Cerebellar cortex (tissue), 1 donor: Measurements from ENCODE around the gene CAPZB.

Experiments used
- DNase-seq: peaks from one replicate; pipeline ENCODE4 v3.0.0-alpha.2; 2015; ENCODE audit warnings: low spot score

The CAPZB gene

DNA sequence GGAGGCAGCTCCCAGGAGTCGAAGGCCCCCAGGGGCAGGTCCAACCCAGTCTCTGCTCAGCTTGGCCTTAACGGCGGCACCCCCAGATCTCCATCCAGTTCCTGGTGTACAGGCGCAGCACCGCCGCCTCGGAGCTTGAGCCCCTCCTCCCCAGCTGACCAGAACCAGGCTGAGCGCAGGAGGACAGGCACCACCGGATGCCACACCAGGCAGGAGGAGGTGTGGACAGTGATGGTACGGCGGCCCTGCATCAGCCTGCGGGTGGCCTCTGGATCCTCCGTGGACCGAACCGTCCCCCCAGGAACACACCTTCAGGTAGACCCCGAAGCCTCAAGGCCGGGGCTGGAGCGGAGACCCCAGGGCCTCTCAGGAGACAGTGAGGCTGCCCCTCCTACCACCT lies 156.9 kb downstream of the CAPZB start:
- DNase-seq: no peak

DNA sequence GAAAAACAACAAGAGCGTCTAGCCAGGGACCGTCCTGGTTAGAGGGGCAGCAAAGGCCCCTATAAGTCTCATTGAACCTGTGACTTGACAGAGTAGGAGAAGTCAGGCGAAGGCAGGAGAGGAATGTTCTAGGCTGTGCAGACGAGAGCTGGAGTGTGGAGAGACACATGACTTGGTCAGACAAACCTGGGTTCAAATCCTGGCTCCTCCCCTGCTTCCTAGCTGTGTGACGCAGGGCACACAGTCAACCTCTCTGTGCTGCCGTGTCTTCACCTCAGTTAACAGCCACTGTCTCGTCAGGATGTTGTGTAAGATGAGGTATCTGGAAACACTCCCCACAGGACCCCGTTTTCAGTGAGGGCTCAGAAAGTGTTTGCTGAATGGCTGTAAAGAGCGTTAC lies 157.6 kb downstream of the CAPZB start:
- DNase-seq: no peak

DNA sequence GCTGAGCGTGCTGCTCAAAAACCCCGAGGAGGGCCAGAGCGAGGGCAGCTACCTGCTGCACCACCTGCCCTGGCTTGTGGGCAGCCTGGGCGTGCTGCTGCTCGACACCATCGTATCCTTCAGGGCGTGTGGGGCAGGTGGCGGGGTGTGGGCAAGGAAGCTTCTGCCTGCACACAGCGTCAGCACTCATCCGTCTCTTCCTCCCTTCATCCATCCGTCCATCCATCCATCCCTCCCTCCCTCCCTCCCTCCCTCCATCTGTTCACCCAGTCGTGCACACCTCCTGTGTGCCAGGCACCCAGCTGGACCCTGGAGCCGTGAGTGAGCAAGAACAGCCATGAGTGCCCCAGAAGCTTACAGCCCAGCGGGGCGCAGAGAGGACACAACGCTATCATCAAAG lies 158.0 kb downstream of the CAPZB start:
- DNase-seq: peak; percentile 58

DNA sequence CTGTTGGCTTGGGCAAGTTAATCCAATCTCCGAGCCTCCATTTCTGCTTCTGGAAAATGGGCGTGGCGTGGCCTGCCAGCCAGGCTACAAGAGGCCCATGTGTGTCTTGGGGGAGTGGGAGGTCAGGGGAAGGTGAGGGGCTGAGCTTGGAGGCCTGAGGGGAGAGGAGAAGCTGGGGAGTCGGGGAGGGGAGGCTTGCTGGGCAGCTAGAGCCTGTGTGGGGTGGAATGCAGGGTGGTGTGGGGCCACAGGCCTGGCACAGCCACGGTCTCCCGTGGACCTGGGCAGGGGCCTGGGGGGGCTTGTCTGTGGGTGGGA lies 158.6 kb downstream of the CAPZB start:
- no peak for DNase-seq

DNA sequence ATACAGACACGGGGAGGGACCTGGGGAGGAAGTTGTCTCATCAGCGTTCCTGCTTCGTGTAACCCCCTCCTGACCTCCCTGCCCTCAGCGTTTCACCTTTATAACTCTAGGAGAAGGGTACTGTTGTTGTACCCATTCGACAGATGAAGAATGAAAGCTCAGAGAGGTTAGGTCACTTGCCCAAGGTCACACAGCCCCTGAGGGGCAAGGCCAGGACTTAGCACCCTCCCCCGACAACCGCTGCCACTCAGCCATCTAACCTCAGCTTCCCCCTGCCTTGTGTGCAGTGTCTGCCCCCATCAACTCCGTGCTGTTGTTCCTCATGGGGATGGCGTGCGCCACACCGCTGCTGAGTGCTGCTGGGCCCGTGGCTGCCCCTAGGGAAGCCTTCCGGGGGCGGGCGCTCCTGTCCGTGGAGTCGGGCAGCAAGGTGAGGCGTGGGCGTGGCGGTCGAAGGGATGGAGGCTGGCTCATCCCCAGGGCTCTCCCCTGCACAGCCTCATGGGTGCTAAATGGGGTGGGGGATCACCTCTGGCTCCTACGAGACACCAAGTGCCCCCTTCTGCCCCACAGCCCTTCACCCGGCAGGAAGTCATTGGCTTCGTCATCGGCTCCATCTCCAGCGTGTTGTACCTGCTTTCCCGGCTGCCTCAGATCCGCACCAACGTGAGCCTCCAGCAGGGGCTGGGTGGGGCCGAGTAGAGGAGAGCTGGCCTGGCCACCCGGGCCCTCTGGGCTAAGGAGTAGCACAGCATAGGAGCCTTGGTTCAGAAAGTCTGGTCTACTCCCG lies 159.2 kb downstream of the CAPZB start:
- DNase-seq: no peak

DNA sequence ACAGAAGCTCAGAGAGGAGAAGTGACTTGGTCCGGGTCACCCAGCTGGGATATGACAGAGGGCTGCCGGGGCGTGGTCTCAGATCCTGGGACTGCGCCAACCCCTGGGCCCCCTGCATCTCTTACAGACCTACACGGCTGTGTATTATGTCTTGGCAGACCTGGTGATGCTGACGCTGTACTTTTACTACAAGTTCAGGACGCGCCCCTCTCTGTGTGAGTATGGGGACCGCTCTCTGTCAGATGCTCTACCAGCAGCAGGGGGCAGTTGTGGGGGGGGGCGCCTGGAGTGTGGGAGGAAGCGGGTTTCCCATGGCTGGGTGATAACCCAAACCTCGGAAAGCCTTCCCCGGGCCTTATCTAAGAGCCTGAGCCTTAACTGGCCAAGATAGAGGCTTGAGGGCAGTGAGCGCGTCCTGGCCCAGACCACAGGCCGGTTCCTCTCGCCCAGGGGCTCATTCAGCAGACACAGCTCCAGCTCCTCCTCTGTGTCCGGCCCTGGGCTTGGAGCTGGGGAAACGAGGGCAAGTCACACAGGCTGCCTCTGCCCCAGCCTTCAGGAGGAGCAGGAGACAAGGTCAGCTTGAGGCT lies 159.9 kb downstream of the CAPZB start:
- DNase-seq: no peak

DNA sequence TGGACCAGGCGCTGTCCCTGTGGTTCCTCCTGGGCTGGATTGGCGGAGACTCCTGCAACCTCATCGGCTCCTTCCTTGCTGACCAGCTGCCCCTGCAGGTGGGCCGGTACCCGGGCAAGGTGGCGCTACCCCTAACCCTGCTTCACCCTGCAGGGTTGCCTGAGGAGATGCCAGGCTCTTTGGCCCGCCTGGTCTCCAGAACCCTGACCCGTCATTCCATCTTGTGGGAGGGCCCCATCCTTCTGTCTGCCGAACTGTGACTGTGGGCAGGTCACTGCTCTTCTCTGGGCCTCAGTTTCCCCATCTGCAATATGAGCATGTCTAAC lies 160.7 kb downstream of the CAPZB start:
- no peak for DNase-seq

DNA sequence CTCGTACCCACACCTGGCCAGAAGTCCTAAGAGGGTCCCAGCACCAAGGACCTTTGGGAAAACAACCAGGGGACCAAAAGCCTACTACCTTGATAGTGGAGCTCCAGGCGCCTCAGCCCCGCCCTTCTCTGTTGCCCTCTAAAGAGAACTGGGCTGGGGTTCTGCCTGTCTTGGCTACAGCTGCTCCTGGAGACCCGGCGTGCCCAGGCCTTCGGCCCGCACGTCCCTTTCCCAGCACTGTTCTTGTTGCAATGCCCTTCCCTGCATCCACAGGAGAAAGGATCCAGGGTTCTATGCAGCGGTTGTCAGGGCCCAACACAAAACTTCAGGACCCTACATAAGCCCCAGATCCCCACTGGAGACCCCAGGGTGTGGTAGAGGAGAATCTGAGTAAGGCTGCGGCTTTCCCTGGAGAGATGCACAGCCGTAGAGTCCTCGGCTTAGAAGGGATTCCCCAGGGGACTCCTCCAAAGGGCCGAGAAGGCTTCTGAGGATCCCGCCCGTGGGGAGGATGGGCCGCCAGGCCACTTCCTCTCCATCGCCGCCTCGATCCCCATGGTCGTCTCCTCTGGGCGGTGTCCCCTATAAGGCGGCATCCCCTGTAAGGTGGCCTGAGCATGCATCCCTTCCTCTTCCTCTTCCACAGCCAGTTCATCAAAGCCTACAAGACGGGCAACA lies 161.2 kb downstream of the CAPZB start:
- no peak for DNase-seq

DNA sequence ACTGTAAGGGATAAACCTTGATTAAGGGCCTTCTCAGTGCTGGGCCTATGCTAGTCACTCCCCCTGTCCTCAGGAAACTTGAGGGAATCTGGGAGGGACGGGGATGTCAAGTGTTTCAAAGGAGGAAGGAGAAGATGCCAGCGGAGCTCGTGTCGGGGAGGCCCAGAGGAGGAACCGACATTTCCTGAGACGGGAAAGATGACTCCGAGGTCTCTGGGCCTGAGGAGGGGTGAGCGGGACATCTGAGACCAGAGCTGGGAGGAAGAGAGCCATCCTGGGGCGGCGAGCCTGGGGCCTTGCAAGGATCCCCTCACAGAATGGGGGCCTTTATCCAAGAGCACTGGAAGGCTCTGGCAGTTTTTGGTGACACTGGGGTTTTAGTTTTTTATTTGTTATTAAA lies 162.9 kb downstream of the CAPZB start:
- DNase-seq: no peak

DNA sequence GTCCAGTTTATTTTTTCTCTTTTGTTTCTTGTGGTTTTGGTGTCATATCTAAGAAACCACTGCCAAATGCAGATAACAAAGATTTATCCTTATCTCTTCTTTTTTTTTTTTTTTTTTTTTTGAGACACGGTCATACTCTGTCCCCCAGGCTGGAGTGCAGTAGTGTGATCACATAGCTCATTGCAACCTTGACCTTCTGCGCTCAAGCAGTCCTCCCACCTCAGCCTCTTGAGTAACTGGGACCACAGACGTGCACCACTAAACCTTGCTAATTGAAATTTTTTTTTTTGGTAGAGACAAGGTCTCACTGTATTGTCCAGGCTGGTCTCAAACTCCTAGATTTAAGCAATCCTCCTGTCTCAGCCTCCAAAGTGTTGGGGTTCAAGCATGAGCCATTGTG lies 164.3 kb downstream of the CAPZB start:
- no peak for DNase-seq

DNA sequence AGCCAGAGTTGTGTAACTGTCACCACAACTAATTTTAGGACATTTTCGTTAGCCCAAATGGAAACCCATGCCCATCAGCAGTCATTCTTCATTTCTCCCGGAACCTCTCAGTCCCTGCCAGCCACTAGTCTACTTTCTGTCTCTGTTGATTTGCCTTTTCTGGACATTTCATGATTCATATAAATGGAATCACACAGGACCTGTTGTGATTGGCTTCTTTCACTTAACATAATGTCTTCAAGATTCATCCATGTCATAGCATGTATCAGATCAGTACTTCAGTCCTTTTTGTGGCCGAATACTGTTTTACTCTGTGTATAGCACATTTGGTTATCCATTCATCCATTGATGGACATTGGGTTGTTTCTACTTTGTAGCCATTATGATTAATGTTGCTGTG lies 166.1 kb downstream of the CAPZB start:
- DNase-seq: no peak

DNA sequence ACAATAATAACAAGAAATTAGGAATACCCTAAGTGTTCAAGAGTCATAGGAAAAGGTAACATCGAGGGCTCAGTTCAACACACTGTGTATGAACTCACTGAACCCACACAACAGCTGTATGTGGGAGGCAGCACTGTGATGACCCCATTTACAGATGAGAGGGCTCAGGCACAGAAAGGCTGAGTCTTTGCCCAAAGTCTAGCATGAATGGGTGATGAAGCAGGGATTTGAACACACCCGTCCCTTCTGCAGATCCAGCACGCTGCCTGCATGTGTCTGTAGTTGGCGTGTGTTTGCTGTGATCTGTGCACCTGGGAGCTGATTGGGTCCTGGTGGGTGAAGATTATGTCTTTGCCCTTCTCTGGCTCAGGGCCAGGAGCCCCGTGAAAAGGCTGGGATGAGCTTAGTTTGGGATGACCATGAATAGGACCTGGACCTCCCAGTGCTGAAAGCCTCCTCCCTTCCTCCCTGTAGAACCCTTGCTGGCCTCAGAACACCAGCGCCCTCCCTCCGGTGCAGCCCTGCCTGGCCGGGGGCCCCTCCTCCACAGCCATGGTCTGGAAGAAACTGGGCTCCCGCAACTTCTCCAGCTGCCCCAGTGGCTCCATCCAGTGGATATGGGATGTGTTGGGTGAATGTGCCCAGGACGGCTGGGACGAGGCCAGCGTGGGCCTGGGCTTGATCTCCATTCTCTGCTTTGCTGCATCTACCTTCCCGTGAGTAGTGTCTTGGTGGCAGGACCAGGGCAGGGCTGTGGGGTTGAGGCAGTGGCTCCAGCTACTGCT lies 168.0 kb downstream of the CAPZB start:
- no peak for DNase-seq

DNA sequence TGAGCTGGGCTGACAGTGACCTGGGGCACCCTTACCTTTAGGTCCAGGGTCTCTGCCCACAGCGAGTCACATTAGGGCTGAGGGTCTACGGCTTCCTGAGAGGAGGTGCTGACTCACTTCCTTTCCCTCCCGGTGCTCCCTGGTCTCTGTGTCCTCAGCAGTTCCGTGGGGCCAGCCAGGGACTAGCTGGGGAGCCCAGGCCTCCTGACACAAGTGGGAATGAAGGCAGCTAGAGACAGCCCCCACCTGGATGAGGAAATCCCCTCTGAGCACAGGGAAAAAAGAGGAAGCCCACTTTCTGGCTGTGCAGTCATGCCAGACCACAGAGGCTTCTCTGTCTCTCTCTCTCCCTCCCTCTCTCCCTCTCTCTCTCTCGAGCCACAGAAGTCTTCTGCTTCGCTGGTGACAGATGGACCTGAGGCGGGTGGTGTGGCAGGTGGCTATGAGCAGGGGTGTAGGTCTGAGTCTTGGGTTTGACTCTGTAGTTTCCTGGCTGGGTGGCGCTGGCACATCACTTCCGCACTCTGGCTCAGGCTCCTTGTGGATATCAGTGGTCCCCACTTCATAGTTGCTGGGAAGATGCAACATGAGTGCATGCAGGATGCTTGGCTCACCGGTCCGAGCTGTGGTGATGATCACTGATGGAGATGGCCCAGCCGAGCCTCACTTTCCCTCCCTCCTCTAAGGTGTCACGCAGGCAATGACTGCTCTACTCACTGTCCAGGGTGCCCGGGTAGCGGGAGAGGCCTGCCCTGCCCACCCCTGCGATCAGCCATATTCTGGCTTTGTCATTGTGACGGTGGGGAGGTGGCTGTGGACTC lies 169.8 kb downstream of the CAPZB start:
- peak; percentile 83 for DNase-seq

DNA sequence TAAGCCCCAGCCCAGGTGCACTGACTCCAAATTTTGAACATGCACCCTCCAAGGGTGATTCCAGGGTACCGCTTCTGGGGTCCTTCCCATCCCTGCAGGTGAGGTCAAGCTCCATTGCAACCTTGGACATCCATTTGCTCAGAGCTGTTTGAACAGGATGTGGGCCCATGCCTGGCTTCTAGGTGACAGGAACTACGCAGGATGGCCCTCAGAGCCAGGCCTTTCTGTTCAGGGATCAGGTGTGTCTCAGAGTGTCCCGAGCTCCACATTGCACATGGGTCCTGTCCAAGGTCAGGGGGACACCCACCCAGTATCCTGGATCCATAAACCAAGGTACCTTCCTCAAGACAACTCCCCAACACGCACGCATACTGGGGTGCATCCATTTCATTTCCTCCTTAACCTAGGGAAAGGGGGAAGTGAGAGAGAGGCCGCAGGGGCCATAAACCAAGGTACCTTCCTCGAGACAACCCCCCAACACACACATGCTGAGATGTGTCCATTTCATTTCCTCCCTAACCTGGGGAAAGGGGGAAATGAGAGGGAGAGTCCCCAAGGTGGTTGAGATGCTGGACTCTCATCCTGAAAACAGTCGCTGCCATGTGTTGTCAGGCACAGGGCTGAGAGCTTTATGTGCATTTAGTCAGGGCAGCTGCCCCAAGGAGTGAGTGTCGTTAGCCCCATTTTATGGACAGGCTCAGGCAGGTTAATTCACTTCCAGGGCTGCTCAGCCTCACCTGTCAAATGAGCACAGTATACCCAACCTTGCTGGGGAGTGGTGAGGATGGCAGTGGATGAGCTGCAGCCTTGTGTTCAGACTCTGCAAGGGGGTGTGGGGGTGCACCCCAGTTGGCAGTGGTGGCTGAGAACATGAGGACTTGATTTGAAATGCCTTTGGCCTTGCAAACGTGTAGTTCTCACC lies 171.1 kb downstream of the CAPZB start:
- DNase-seq: no peak

DNA sequence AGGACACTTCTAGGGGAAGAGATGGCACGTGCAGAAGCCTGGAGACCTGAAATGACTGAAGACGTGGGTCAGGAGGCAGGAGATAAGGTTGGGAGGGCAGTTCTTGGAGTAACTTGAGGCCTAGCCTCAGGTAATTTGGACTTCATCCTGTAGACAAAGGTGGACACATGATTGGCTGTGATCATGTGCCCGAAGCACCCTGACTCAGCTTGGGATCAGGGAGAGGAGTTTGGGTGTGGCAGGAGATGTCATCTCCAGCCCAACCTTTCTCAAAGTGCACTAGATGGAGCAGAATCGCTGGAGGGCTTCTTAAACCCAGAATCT lies 171.7 kb downstream of the CAPZB start:
- no peak for DNase-seq

DNA sequence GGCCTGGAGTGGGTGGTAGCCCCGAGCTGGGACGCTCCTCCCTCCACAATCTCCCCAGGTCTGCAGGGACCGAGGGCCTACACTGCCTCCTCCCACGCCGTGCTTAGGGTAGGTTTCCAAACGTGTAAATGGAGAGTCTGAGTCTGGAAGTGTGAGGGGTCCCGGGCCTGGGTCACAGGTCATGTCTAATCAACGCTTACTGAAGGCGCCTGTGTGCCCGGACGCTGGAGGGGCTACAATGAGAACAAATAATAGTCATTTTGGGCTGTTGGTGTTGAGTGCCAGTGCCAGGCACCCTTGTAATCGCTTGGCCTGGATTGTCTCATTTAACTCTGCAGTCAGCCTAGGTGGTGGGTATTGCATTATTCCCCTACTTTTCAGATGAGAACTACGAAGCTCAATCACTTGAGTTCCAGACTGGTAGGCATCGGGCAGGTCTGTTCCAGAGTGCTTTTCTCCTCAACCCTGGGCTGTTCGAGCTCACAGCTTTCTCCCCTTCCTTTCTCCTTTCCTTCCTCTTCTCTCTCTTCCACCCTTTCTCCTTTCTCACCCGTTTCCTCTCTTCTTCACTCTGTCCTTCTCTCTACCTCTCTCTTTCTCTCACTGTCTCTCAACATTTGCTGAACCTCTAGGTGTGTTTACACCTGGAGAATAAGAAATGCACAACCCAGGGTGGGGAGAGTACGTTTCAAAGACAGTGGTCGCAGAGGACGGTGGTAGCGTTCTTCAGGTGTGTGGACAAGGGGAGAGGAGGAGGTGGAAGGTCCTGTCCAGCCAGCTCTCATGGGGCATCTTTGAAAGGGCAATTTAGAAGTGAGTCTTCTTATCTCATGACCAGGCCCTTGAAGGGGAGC lies 172.3 kb downstream of the CAPZB start:
- peak; percentile 27 for DNase-seq

DNA sequence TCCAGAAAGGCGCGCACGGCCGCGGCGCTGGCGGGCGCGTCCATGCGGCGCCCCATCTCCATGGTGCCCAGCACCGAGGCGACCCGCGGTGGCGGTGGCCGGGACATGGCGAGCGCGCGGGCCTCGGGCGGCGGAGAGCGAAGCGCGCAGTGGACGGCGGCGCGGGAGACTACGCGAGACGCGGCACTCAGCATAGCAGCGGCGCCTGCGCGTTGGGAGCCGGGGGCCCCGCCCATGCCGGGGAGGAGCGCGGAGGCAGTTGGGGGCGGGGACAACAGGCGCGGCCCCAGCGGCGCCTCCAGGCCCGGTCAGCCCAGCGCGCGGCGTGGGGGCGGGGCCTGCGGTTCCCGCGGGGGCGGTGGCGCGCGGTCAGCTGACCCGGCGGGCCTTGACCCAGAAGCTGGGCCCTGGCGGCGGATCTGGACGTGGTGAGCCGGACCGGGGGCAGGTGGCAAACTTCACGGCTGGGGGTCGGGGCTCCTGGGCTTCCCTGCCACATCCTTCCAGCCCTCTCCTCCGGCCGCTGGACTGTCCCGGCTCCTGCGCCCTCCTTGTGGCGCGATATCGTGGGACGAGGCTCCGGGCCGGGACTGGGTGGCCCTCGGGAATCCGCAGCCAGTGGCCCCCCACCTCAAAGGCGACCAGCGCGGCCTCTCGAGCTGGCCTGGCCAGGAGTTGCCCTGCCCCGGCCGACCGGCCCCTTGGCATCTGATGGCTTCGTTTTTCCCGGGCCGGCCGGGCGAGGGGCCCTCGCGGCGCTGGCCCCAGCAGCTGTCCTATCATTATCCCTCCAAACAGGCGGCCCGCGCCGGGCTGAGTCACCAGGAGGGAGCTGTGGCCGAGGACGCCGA lies 173.2 kb downstream of the CAPZB start, which contains the start of the genes AKR7A2 and SLC66A1:
Gene AKR7A2 (minus strand): TSS at position 214 of the 851 bp plus-strand sequence. CDS start 20 bp downstream, at position 194.
Gene SLC66A1 (plus strand): TSS at position 396 of the 851 bp plus-strand sequence. CDS start 5,352 bp downstream, outside the sequence.
- peak; percentile 91 for DNase-seq

DNA sequence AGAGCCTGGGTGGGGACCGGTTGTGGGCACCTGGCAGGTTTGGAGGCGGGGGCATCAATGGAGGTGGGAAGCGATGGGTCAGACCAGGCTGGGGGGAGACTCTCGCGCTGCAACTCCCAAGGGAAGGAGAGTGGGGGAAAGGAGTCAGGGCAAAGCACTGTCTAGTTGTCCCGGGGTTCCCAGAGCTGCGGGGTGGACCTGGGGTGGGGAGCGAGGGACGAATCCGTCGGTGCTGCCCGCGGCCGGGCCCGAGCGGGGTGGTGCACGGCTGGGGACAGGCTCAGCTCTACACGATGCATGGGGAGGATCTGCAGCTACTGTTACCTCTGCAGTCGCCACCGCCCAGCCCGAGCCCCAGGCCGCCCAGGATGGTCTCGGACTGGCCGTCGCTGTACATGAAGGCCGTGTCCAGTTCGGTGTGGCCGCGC lies 173.8 kb downstream of the CAPZB start:
- peak; percentile 19 for DNase-seq
